ENCODE measurements around the gene RSRC2. TPM values are rescaled to one million over a fixed set of nuclear protein-coding genes. Genes with fewer than 3 reads are reported as not detected.

The RSRC2 gene
- total RNA-seq, 1 experiment from 2014 or later: 68.7 TPM

- H3K4me3 ChIP-seq (replicated peaks in 1 of 2; ENCODE audit: low read depth in 1 of 2, low read length in 2 of 2): no peak overlapping the region
- BruUV-seq (replicated peaks): no TSS peak
- H3K27me3 ChIP-seq (ENCODE audit: insufficient read depth, low read length): no peaks in the 10 kb centered on the region
- RAD21 ChIA-PET (ENCODE audit: low non-redundant PET in 1 of 2, low total read pairs in 2 of 2, uncharacterized antibody in 2 of 2, unreplicated experiment in 2 of 2): no interaction called here
- TF ChIP-seq SIN3A (IDR thresholded peaks at IDR 0.05; ENCODE audit: low read depth): no peak
- no peak for TF ChIP-seq TCF7L2 (IDR thresholded peaks at IDR 0.05; ENCODE audit: borderline replicate concordance, extremely low read depth, insufficient read depth, insufficient read length)
- no peak for TF ChIP-seq EZH2 (IDR thresholded peaks at IDR 0.05)
- no peak for TF ChIP-seq ZFX (IDR thresholded peaks at IDR 0.05)
- TF ChIP-seq MAX (IDR thresholded peaks at IDR 0.05): no peak
- no peak for TF ChIP-seq EZH2phosphoT487 (IDR thresholded peaks at IDR 0.05; ENCODE audit: borderline replicate concordance)
- no peak for TF ChIP-seq ZNF274 (IDR thresholded peaks at IDR 0.05; ENCODE audit: low read depth, low read length)
- TF ChIP-seq RAD21 (IDR thresholded peaks at IDR 0.05; ENCODE audit: low read depth): no peak
- TF ChIP-seq REST (IDR thresholded peaks at IDR 0.05; ENCODE audit: low read depth): no peak
- no peak for TF ChIP-seq POLR2A (IDR thresholded peaks at IDR 0.05; ENCODE audit: borderline replicate concordance, extremely low read depth, insufficient read depth, insufficient read length)
- TF ChIP-seq CBX3 (IDR thresholded peaks at IDR 0.05; ENCODE audit: low read depth): no peak
- TF ChIP-seq SP1 (IDR thresholded peaks at IDR 0.05; ENCODE audit: low read depth): no peak
- no peak for TF ChIP-seq EGR1 (IDR thresholded peaks at IDR 0.05; ENCODE audit: low read depth)
- no peak for TF ChIP-seq YY1 (IDR thresholded peaks at IDR 0.05; ENCODE audit: extremely low read depth, insufficient replicate concordance, low read depth, low read length)
- TF ChIP-seq SRF (IDR thresholded peaks at IDR 0.05; ENCODE audit: low read depth): no peak
- no peak for TF ChIP-seq ELF1 (IDR thresholded peaks at IDR 0.05; ENCODE audit: borderline replicate concordance, low read depth)
- TF ChIP-seq ZBTB33 (IDR thresholded peaks at IDR 0.05; ENCODE audit: extremely low read depth, insufficient replicate concordance, low read length): no peak
- TF ChIP-seq ATF3 (IDR thresholded peaks at IDR 0.05): no peak
- TF ChIP-seq CEBPB (IDR thresholded peaks at IDR 0.05; ENCODE audit: low read depth): no peak
- H3K9me2 ChIP-seq (ENCODE audit: insufficient read depth): no peaks in the 10 kb centered on the region
- peaks cover 26% of the 10 kb centered on the region for H3K79me2 ChIP-seq (ENCODE audit: insufficient read depth, low read length)
- POLR2A ChIA-PET: interaction anchor here (1.5 kb wide), 1 partner anchor 12 kb away, joined by 3 read pairs; the partner anchor contains the start of gene ZCCHC8
- H4K20me1 ChIP-seq (ENCODE audit: insufficient read depth): no peaks in the 10 kb centered on the region
- no peak overlapping the region for H3K27ac ChIP-seq (ENCODE audit: low read depth, low read length)
- CTCF ChIA-PET: no interaction called here
- H3K4me2 ChIP-seq (ENCODE audit: low read length): no peak overlapping the region
- DNase-seq (ENCODE audit: low read depth, low spot score) (no peak), ATAC-seq (no peak)
- intact Hi-C loops (cut with micrococcal nuclease): no loop called here
- no peak overlapping the region for H3K9ac ChIP-seq (ENCODE audit: low read length)
- no peaks in the 10 kb centered on the region for H3K4me1 ChIP-seq (ENCODE audit: control insufficient read depth in 1 of 2, insufficient read depth in 2 of 2, low read length in 2 of 2)
- H3K36me3 ChIP-seq (ENCODE audit: control insufficient read depth in 1 of 2, insufficient read depth in 2 of 2, low read length in 2 of 2): peaks cover 44 to 54% of the 10 kb centered on the region in 2 experiments
- no peak overlapping the region for H2AFZ ChIP-seq (ENCODE audit: low read depth, low read length, poor library complexity, severe bottlenecking)
- no peaks in the 10 kb centered on the region for H3K9me3 ChIP-seq (ENCODE audit: control insufficient read depth in 1 of 2, insufficient read depth in 1 of 2, low read depth in 1 of 2, low read length in 2 of 2)
Observed at GRCh38 chr12:122489038-122489437, 37.7 kb downstream of the RSRC2 start.
